Measurements from ENCODE around the gene ZNF787. TPM values are rescaled to one million over a fixed set of nuclear protein-coding genes. Genes with fewer than 3 reads are reported as not detected.
"Not testable (repeated sequence)": the region's sequence is repeated elsewhere in the genome, so short reads cannot be mapped to it uniquely, and the experiment has no call there.

Gene ZNF787
- total RNA-seq, 1 donor: 15.9 TPM

- no peak overlapping the region for H3K4me3 ChIP-seq (ENCODE audit: low read depth, low read length)
- TF ChIP-seq CTCF (IDR thresholded peaks at IDR 0.05; ENCODE audit: insufficient read depth, low read length): no peak
- DNase-seq (ENCODE audit: low read depth): no peak
Observed at GRCh38 chr19:56101746-56102535, 19.2 kb downstream of the ZNF787 start.

- DNase-seq (ENCODE audit: low read depth): no peak
- no peak for TF ChIP-seq CTCF (IDR thresholded peaks at IDR 0.05; ENCODE audit: insufficient read depth, low read length)
Observed at GRCh38 chr19:56101095-56101494, 20.0 kb downstream of the ZNF787 start.

GRCh38 chr19:56099638-56100539 is 21.2 kb downstream of the ZNF787 start:
- no peak overlapping the region for H3K4me3 ChIP-seq (ENCODE audit: low read depth, low read length)
- no peak for DNase-seq (ENCODE audit: low read depth)
- no peak for TF ChIP-seq CTCF (IDR thresholded peaks at IDR 0.05; ENCODE audit: insufficient read depth, low read length)

More at GRCh38 chr19:56101095-56101494, 20.0 kb downstream of the ZNF787 start:
- H3K4me3 ChIP-seq (ENCODE audit: low read depth, low read length): no peak overlapping the region

GRCh38 chr19:56098731-56099568 is 22.1 kb downstream of the ZNF787 start:
- no peak for DNase-seq (ENCODE audit: low read depth)
- TF ChIP-seq CTCF (IDR thresholded peaks at IDR 0.05; ENCODE audit: insufficient read depth, low read length): no peak
- H3K4me3 ChIP-seq (ENCODE audit: low read depth, low read length): no peak overlapping the region

- not testable (repeated sequence) for DNase-seq (ENCODE audit: low read depth); H3K4me3 ChIP-seq (ENCODE audit: low read depth, low read length)
Observed at GRCh38 chr19:56098237-56098636, 22.9 kb downstream of the ZNF787 start.

- TF ChIP-seq CTCF (IDR thresholded peaks at IDR 0.05; ENCODE audit: insufficient read depth, low read length): no peak
- H3K4me3 ChIP-seq (ENCODE audit: low read depth, low read length): no peak overlapping the region
- no peak for DNase-seq (ENCODE audit: low read depth)
Observed at GRCh38 chr19:56097776-56098175, 23.3 kb downstream of the ZNF787 start.
